ENCODE measurements around the gene SAMD8.
A peak's percentile ranks its signal among the peaks of the same experiment; 100 is the strongest.

The SAMD8 gene

GRCh38 chr10:75074711-75075445 is 36.6 kb upstream of the SAMD8 start:
- H3K4me3 ChIP-seq (ENCODE audit: low read length) = no peak overlapping the region
- TF ChIP-seq CTCF (conservative IDR thresholded peaks at IDR 0.05; ENCODE audit: low read length) = no peak
- no peak for DNase-seq (ENCODE audit: low read depth)

GRCh38 chr10:75076348-75076747 is 35.1 kb upstream of the SAMD8 start:
- no peak for TF ChIP-seq CTCF (conservative IDR thresholded peaks at IDR 0.05; ENCODE audit: low read length)
- no peak for DNase-seq (ENCODE audit: low read depth)
- H3K4me3 ChIP-seq (ENCODE audit: low read length) = no peak overlapping the region

- no peak for TF ChIP-seq CTCF (conservative IDR thresholded peaks at IDR 0.05; ENCODE audit: low read length)
- DNase-seq (ENCODE audit: low read depth) = no peak
- no peak overlapping the region for H3K4me3 ChIP-seq (ENCODE audit: low read length)
These were observed 31.9 kb upstream of the SAMD8 start for GRCh38 chr10:75079436-75080083.

GRCh38 chr10:75080554-75080953 is 30.9 kb upstream of the SAMD8 start:
- no peak for DNase-seq (ENCODE audit: low read depth)
- no peak overlapping the region for H3K4me3 ChIP-seq (ENCODE audit: low read length)
- TF ChIP-seq CTCF (conservative IDR thresholded peaks at IDR 0.05; ENCODE audit: low read length) = no peak

- TF ChIP-seq CTCF (conservative IDR thresholded peaks at IDR 0.05; ENCODE audit: low read length) = no peak
- DNase-seq (ENCODE audit: low read depth) = no peak
These were observed 30.1 kb upstream of the SAMD8 start for GRCh38 chr10:75081379-75081778.

GRCh38 chr10:75083972-75084833 is 27.3 kb upstream of the SAMD8 start:
- DNase-seq (ENCODE audit: low read depth) = peak; percentile 68
- TF ChIP-seq CTCF (conservative IDR thresholded peaks at IDR 0.05; ENCODE audit: low read length) = no peak
- no peak overlapping the region for H3K4me3 ChIP-seq (ENCODE audit: low read length)

More at GRCh38 chr10:75081379-75081778, 30.1 kb upstream of the SAMD8 start:
- H3K4me3 ChIP-seq (ENCODE audit: low read length) = no peak overlapping the region

All from AG10803 (cell line).